ENCODE results near the gene TAC4.

Gene TAC4

DNA sequence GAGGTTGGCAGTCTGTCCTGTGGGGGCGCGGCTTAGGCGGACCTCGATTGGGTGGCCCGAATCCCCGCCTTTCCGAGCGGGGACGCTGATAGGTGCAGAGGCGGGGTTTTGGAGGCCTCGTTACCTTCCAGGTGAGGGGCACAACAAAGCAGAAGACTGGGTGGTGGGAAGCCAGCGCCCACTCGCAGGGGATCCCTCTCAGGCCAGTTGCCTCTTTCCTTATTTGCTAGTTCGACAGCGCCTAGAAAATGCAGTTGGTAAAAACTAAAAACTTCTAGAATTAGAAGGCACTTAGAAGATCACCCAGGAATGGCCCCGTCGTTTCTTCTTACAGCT, 58.7 kb downstream of the TAC4 start:
- peak overlapping the region; percentile 77 to 96 for H3K4me3 ChIP-seq (ENCODE audit: low read length in 2 of 2)
- H3K4me1 ChIP-seq (ENCODE audit: control insufficient read depth in 2 of 2, insufficient read depth in 2 of 2, low read length in 2 of 2) = peaks cover 13 to 15% of the 10 kb centered on the region in 2 donors
- peak overlapping the region in 1 of 2 donors; percentile 100 for H3K27ac ChIP-seq (ENCODE audit: low read depth in 2 of 2, low read length in 2 of 2)
- no peaks in the 10 kb centered on the region for H3K9me3 ChIP-seq (ENCODE audit: control insufficient read depth in 2 of 2, low read length in 2 of 2)
- peak overlapping the region in 1 of 2 donors; percentile 33 for H3K9ac ChIP-seq (ENCODE audit: low read depth in 1 of 2, low read length in 2 of 2)
- peaks cover 18 to 22% of the 10 kb centered on the region in 2 donors for H3K36me3 ChIP-seq (ENCODE audit: control insufficient read depth in 2 of 2, insufficient read depth in 2 of 2, low read length in 2 of 2)
- H3K27me3 ChIP-seq (ENCODE audit: control insufficient read depth in 2 of 2, insufficient read depth in 2 of 2, low read length in 2 of 2) = no peaks in the 10 kb centered on the region

DNA sequence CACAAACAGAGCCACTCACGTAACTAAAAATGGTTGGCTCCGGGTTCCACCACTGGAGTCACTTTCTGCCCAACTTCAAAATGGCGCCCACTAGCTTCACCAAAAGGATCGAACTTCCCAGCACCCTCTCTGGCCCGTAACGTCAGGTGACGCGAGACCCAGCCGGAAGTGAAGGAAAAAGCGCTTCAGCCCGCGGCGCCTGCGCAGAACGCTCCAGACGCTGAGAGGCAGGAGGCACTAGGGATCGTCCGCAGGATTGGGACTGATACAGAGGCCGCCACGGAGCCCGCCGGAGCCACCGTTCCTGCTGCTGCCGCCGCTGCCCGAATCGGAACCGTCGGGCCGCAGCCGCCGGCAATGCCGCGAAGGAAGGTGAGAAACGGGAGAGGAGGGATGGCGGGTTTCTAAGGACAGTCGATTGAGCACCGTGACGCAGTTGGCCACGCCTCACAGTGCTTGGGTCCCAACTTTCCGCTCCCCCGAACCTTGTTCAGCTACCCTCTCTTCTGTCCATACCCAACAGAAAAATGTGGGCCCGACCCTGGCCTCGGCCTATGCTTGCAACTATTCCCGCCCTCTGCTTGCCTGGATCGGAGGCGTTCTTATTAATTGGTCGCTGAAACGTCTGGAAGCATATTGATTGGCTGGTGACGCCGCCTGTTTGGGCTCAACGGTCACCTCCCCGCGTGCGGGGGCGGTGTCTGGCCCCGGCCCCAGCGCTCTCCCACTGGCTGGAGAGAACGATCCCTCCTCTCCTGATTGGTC, 59.2 kb downstream of the TAC4 start, which contains the start of gene KAT7:
Gene KAT7, plus strand, starts transcription at position 204 of the 765 bp plus-strand sequence. Its CDS starts 154 bp downstream, at position 358.
- Histone ChIP-seq H3K36me3 (ENCODE audit: control insufficient read depth in 2 of 2, insufficient read depth in 2 of 2, low read length in 2 of 2) (peaks cover 17 to 19% of the 10 kb centered on the region in 2 donors), H3K27ac (ENCODE audit: low read depth in 2 of 2, low read length in 2 of 2) (peak within 1 kb of the TSS; percentile 99 to 100), H3K27me3 (ENCODE audit: control insufficient read depth in 2 of 2, insufficient read depth in 2 of 2, low read length in 2 of 2) (no peaks in the 10 kb centered on the region), H3K9ac (ENCODE audit: low read depth in 1 of 2, low read length in 2 of 2) (peak within 1 kb of the TSS; percentile 100), H3K4me3 (ENCODE audit: low read length in 2 of 2) (peak within 1 kb of the TSS; percentile 96 to 99), H3K9me3 (ENCODE audit: control insufficient read depth in 2 of 2, low read length in 2 of 2) (no peaks in the 10 kb centered on the region), H3K4me1 (ENCODE audit: control insufficient read depth in 2 of 2, insufficient read depth in 2 of 2, low read length in 2 of 2) (peaks cover 13 to 15% of the 10 kb centered on the region in 2 donors)
